GM23338 (cell line): ENCODE measurements around the gene NFIA.

Source experiments
- CREB1 ChIP-seq: fragments of 250-450 bp; sonication (Bioruptor Pico); IDR thresholded peaks from 2 replicates; pipeline ENCODE4 v1.5.0; 2020; ENCODE audit warnings: low read depth, mild to moderate bottlenecking, moderate library complexity
- EZH2 ChIP-seq: fragments of 200-600 bp; sonication (generic); IDR thresholded peaks from one replicate; pipeline ENCODE4 v1.8.0; 2017; ENCODE audit warnings: antibody characterized with exemption, mild to moderate bottlenecking, low read depth; ENCODE audit not compliant: unreplicated experiment
- EZH2phosphoT487 ChIP-seq: fragments of 200-600 bp; sonication (generic); IDR thresholded peaks from one replicate; pipeline ENCODE4 v1.8.1; 2018; ENCODE audit warnings: antibody characterized with exemption; ENCODE audit not compliant: unreplicated experiment
- JUNB ChIP-seq: IDR thresholded peaks from one replicate; pipeline ENCODE4 v1.6.1; 2016; ENCODE audit warnings: antibody characterized with exemption; ENCODE audit not compliant: unreplicated experiment
- POLR2AphosphoS5 ChIP-seq: IDR thresholded peaks from 2 replicates; pipeline ENCODE4 v1.6.1; 2016; ENCODE audit warnings: antibody characterized with exemption, low read depth
- STAT1 ChIP-seq: IDR thresholded peaks from one replicate; pipeline ENCODE4 v1.6.1; 2016; ENCODE audit warnings: antibody characterized with exemption; ENCODE audit not compliant: unreplicated experiment
- ZNF331 ChIP-seq: fragments of 250-450 bp; sonication (Bioruptor Pico); IDR thresholded peaks from 2 replicates; pipeline ENCODE4 v1.5.0; 2020; ENCODE audit warnings: low read depth, mild to moderate bottlenecking, moderate library complexity
- TF ChIP-seq, protein P1 (sequence below), 2 experiments: fragments of 200-600 bp in 1 of 2; sonication (generic) in 1 of 2; conservative IDR thresholded peaks; 2 replicates each; pipeline versions ENCODE4 v1.5.1 to v1.6.1; 2016 to 2017; ENCODE audit warnings: antibody characterized with exemption in 2 of 2, low read depth in 2 of 2, mild to moderate bottlenecking in 2 of 2, moderate library complexity in 1 of 2
- TF ChIP-seq, protein P2 (sequence below): IDR thresholded peaks from 2 replicates; pipeline ENCODE4 v1.6.1; 2016; ENCODE audit warnings: antibody characterized with exemption

DNA sequence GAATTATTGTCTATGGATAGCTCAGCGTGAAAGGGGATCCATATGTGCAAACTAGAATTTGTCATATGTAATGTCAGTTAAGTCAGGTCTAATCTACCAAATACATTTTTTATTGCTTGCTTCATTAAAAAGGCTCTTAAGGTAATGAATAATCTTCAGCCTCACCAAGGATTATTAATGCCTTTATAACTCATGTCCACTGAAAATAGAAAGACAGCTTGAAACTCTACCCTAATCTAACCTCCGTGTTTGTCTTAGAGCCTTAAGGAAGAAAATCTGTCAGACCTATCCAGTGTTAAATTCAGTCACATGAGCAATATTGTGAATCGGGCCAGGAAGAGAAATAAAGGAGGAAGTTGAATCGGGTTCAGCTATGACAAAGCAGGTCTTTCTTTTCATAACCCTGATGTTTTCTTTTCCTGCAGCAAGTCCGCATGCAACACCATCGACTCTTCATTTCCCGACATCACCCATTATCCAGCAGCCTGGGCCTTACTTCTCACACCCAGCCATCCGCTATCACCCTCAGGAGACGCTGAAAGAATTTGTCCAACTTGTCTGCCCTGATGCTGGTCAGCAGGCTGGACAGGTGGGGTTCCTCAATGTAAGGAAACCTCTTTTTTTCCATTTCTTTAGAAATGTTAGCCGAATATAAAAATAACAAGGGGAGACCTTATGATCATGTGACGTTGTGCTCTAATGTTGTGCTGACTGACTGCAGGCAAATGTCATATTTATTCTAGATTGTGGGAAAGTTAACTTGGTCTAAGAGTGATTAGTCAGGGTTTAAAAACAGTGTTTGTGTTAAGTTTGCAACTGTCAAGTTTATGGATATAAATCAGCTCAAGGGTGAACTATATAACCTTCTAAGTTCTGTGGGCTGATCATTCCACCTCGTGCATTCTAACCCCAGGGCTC is 321.6 kb downstream of the NFIA start:
- TF ChIP-seq, protein P1, sequence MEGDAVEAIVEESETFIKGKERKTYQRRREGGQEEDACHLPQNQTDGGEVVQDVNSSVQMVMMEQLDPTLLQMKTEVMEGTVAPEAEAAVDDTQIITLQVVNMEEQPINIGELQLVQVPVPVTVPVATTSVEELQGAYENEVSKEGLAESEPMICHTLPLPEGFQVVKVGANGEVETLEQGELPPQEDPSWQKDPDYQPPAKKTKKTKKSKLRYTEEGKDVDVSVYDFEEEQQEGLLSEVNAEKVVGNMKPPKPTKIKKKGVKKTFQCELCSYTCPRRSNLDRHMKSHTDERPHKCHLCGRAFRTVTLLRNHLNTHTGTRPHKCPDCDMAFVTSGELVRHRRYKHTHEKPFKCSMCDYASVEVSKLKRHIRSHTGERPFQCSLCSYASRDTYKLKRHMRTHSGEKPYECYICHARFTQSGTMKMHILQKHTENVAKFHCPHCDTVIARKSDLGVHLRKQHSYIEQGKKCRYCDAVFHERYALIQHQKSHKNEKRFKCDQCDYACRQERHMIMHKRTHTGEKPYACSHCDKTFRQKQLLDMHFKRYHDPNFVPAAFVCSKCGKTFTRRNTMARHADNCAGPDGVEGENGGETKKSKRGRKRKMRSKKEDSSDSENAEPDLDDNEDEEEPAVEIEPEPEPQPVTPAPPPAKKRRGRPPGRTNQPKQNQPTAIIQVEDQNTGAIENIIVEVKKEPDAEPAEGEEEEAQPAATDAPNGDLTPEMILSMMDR (conservative IDR thresholded peaks at IDR 0.05; ENCODE audit: low read depth in 2 of 2) = no peak
- no peak for TF ChIP-seq ZNF331
- no peak for TF ChIP-seq JUNB
- no peak for TF ChIP-seq EZH2
- TF ChIP-seq, protein P2, sequence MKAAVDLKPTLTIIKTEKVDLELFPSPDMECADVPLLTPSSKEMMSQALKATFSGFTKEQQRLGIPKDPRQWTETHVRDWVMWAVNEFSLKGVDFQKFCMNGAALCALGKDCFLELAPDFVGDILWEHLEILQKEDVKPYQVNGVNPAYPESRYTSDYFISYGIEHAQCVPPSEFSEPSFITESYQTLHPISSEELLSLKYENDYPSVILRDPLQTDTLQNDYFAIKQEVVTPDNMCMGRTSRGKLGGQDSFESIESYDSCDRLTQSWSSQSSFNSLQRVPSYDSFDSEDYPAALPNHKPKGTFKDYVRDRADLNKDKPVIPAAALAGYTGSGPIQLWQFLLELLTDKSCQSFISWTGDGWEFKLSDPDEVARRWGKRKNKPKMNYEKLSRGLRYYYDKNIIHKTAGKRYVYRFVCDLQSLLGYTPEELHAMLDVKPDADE = no peak
- no peak for TF ChIP-seq STAT1
- no peak for TF ChIP-seq EZH2phosphoT487
- TF ChIP-seq POLR2AphosphoS5 = no peak
- no peak for TF ChIP-seq CREB1
